Iris pigment epithelial cell (primary cell): ENCODE results near the gene DDX27.

Experiments used
- DNase-seq: peaks from one replicate; pipeline ENCODE4 v3.0.0-alpha.2; 2011; ENCODE audit warnings: low read depth

The DDX27 gene

DNA sequence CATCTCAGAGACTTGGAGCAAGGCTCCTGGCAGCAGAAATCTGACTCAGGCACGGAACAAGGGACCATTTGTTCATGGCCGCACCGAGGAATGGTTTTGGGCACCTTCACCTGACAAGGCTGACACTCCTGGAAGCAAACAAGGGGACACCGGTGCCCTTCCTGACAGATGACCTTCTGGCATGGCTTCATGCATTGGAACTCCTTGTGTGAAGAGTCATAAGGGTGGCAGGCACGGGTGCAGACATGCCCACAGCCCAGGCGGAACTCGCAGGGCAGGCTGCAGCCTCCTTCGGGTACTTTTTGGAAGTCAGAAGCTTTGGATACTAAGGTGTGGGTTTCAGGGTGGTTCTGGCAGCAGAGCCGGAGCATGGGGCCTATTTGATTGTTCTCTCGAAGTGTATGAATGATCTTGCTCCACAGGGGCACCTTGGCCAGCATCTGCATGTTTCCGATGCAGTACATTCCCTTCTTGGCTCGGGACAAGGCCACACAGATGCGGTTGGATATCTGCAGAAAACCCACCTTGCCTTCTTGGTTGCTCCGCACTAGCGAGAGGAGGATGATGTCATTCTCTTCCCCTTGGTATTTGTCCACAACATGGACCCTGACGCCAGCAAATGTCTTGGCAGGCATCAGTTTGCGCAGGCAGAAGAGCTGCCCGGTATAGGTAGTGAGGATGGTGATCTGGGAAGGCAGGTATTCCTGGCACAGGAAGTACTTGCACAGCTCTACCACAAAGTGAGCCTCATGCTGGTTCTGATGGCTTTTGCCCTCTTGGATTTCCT lies 29.9 kb downstream of the DDX27 start:
- no peak for DNase-seq

DNA sequence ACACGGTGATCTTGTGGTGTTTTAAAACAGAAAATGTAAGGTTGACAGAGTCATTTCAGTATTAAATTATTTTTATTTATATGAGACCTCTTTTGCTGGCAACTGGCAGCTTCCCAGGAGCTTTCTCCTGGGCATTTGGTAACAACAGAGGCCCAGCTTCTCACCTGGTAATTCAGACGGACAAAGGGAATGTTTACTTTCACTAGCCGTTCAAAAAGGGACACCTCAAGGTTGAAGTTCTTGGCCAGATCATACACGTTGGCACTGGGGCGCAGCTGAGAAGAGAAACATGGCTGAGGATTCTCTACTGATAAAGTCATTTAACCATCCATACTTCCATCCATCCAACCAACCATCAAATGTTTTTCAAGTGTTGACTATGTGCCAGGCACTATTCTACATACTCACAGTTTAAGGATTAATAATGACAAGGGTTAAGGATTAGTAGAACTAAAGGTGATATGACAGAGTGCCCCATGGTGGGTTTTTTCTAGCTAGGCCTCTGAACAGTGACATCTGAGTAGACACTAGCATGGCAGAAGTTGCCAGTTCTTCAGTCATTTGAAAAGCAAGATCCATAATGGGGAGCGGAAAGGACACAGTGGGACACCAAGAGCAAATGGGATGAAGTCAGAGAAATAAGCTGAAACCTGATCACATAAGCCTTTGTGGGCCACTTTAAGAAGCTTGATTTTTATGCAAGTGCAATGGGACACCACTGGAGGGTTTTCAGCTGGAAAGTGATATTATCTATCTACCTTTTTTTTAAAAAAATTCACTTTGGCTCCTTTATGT lies 33.5 kb downstream of the DDX27 start:
- no peak for DNase-seq

DNA sequence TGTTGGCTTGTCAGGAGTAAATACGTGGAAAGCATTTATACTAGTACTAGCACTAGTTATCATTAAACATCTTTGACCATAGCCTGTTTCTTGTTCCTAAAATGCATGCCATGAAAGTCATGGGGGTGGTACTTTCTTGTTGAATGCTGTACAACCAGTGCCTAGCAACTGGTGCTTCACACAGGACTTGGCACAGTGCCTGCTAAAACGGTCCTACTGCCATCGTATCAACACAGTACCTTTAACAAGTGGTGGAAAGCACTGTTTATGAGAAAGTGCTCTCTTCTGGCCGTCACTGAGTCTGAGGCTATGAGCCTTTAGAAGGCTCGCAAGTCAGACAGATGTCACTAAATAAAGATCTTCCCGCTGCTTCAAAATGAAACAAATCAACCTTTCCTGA lies 37.0 kb downstream of the DDX27 start:
- DNase-seq = no peak

DNA sequence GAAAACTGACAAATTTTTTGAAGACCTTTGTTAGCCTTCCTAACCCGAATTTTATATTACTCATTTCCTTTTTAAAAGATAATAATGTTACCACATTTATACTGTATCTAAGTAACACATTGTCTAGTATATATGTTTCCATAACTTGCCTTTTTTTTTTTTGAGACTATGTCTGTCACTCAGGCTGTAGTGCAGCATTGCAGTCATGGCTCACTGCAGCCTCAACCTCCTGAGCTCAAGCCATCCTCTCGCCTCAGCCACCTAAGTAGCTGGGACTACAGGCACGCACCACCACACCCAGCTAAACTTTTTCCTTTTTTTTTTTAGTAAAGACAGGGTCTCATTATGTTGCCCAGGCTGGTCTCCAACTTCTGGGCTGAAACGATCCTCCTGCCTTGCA lies 40.1 kb downstream of the DDX27 start:
- DNase-seq = no peak

DNA sequence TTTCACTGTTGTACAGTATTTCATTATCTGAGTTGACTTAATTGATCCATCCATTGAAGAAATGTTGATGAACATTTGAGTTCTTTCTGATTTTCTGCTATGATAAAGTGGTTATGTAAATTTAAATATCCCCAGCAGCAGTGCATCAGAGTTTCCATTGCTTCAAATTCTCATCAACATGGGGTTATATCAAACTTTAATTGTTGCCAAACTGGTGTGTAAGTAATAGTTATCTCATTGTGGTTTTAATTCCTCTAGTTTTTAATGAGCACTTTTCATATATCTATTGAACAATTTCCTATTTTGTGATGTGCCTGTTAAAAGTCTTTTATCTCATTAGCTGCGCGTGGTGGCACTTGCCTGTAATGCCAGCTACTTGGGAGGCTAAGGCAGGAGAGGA lies 40.6 kb downstream of the DDX27 start:
- no peak for DNase-seq

DNA sequence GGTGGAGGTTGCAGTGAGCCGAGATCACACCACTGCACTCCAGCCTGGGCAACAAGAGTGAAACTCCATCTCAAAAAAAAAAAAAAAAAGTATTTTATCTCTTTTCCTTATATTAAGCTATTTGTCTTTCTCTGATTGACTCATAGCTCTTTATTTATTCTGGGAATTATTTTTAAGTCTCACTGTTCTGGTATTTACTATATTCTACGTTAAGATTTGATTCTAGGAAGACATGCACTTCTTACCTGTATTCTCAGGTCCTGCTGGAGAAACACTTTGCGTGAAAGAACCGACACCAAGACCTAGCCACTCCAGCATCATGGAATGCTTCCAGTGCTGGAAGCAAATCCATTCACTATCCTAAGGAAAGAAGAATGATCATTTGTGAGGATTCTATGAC lies 41.0 kb downstream of the DDX27 start:
- no peak for DNase-seq

DNA sequence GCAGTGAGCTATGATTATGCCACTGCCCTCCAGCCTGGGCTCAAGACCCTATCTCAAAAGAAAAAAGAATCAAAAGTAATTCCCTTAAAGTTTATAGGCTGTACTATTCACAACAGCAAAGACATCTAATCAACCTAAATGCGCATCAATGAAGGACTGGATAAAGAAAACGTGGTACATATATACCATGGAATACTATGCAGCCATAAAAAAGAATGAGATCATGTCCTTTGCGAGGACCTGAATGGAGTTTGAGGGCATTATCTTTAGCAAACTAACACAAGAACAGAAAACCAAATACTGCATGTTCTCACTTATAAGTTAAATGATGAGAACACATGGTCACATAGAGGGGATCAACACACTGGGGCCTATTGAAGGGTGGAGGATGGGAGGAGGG lies 42.0 kb downstream of the DDX27 start:
- DNase-seq = no peak

DNA sequence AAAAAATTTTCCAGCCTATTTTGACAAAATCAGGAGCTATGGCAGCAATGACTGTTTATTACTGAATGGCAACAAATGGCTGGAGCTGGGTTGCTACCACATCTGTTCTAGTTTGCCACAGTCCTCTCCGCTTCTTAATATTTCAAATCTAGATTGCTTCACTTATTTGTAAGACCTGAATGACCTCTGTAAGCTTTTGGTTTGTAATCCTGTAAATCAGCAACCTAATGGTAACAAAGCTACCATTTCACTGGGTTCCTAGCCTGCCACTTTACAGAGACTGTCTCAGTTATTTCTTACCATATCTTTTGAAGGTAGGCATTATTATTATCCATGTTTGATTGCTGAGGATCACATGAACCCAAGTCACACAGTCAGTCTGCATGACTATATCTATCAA lies 43.2 kb downstream of the DDX27 start:
- no peak for DNase-seq

DNA sequence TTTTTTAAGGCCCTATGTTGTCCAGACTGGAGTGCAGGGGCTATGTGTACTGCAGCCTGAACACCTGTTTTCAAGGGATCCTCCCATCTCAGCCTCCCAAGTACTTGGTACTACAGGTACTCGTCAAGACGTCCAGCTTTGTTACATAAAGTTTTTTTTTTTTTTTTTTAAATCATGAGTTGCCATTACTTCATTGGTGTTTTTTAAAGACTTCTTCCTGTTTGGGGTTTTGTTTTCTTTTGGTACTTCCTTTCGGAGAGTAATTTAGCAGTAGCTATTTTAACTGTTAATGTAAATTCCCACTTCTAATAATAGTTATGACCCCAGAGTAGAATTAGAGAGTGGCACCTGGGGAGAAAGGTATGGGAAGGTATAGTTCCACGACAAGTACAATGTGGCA lies 48.1 kb downstream of the DDX27 start:
- no peak for DNase-seq

DNA sequence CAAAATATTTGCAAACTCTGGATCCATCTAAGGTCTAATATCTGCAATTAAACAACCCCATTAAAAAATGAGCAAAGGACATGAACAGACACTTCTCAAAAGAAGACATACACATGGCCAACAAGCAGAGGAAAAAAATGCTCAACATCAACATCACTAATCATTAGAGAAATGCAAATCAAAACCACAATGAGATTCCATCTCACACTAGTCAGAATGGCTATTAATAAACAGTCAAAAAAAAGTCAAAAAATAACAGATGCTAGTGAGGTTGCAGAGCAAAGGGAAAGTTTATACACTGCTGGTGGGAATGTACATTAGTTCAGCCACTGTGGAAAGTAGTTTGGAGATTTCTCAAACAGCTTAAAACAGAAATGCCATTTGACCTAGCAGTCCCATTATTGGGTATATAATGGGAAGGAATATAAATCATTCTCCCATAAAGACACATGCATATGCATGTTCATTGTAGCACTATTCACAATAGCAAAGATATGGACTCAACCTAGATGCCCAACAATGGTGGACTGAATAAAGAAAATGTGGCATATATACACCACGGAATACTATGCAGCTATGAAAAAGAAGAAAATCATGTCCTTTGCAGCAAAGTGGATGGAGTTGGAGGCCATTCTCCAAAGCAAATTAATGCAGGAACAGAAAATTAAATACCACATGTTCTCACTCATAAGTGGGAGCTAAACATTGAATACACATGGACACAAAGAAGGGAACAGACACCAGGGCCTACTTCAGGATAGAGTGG lies 49.6 kb downstream of the DDX27 start:
- peak; percentile 71 for DNase-seq

DNA sequence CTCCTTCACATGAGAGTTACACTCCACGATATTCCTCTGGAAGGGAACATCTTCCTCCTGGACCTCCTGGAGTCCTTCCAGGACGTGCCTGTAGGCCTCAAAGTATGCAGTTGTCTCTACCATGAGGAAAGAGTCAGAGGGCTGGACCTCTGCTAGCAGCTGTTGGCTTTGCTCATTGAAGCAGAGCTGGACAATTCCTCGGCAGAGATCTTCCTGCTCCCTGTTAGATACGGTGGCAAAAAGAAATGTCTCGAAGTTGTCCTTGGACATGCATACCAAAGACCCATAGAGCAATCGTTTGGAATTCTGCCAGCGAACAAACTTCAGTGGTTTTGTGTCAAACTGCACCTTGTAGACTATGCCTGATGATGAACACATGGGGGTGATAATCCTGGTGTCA lies 51.0 kb downstream of the DDX27 start:
- no peak for DNase-seq

DNA sequence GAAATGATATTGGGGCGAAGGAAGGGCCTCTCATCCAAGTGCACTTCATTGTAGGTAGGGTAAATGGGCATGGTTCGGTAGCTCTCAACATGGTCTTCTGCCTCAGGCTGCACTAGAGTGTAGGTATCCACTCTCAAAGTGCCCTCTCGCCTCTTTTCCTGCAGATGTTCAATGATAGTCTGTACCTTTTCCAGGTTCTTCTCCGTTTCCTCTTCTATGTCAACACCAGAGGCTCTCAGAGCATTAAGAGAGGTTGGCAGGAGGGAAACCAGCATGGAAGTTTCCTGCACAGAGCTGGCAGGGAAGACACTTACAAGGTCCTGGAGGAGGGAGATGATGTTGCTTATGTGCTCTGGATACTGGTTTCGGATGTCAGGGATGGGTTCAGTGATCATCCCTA lies 51.5 kb downstream of the DDX27 start:
- DNase-seq = no peak

DNA sequence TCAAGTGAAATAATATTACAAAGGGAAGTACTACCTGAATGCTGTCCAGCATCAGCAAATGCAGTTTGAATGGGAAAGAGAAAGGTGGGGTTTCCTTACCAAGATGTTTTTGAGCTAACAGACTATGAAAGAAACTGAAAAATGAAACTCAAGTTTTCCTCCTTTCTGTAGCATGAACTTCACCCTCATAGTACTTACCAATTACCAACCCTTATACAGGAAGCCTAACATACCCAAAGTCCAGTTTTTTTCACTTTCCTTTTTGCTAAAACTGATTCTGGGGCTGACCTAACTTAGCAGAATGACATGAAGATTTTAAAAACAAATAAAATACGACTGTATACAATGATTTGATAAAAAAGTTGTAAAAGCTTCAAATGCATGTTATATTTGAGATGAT lies 53.4 kb downstream of the DDX27 start:
- no peak for DNase-seq

DNA sequence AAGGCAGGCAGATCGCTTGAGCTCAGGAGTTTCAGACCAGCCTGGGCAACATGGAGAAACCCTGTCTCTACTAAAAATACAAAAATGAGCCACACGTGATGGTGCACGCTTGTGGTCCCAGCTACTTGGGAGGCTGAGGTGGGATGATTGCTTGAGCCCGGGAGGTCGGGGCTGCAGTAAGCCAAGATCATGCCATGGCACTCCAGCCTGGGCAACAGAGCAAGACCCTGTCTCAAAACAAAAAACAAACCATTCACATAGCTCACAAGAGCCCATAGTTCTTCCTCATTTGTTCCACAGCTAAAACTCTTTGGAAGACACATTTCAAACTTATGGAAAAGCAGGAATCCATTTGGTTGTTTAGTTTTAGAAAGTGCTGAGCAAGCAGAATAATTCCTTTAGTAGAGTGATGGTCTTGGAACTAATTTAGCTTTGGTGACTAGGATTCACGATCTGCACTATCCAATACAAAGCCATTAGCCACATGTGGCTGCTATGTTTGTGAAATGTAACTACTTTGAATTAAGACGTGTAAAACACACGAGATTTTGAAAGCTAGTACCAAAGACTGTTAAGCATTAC lies 54.6 kb downstream of the DDX27 start:
- no peak for DNase-seq

DNA sequence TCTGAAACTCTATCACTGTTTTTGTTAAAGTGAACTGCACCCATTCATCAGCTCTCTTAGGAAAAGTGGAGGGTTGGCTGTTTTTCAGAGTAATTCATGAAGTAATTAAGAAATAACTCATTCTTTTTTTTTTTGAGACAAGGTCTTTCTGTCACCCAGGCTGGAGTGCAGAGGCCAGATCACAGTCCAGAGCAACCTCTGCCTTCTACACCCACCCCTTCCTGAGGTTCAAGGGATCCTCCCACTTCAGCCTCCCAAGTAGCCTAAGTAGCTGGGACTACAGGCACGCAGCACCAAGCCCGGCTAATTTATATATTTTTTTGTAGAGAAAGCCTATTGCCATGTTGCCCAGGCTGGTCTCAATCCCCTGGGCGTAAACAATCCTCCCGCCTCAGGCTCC lies 56.0 kb downstream of the DDX27 start:
- DNase-seq = no peak

DNA sequence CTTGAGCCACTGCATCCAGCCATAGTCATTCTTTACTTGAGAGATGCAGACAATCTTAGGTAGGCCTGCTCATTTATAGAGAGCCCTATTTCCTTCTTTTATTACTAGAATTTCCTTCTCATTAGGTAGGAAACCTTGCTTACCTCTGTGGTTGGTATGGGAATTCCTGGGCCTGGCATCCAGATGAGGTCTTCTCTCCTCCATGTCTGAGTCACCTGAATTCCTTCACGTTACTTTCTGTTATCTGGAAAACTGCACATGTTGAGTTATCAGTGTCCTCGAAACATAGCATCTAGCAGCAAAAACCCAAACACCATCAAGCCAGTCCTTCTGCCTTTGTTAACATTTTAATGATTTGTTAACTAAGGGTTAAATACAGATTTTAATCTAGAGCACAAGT lies 56.4 kb downstream of the DDX27 start:
- no peak for DNase-seq

DNA sequence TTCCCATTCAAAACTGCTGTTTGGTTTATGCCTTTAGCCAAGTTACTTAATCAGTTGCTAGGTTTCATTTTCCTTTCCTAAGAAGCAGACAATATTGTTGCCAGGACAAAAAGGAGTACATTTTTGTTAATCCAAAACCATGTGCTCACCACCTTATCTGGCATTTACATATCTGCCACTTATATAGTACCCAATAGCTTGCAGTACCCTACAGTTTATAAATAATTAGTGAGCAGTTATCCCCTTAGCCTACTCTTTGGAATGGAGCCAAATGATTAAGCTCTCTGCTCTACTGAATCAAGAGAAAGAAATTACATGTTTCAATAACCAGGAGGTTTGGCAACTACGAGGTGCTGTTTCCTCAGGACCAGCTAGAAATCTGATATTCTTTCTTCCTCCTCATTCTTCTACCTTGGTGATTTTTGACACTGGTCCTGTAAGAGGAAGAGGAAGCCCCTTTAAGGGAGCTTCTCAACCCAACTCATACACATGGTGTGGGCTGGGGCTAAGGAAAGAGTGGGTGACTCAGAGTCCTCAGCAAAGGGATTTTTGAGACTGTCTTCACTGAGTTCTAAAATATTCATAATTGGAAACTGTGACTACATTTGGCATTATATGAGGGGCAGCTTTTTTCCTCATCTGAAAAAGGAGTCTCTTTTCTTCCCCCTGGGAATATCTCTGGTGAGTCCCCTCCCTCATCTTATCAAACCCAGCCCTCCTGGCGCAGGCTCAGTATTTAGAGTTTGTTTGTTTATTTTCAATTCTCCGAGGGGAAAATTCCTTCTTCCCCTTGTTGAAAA lies 57.1 kb downstream of the DDX27 start:
- DNase-seq = peak; percentile 75

DNA sequence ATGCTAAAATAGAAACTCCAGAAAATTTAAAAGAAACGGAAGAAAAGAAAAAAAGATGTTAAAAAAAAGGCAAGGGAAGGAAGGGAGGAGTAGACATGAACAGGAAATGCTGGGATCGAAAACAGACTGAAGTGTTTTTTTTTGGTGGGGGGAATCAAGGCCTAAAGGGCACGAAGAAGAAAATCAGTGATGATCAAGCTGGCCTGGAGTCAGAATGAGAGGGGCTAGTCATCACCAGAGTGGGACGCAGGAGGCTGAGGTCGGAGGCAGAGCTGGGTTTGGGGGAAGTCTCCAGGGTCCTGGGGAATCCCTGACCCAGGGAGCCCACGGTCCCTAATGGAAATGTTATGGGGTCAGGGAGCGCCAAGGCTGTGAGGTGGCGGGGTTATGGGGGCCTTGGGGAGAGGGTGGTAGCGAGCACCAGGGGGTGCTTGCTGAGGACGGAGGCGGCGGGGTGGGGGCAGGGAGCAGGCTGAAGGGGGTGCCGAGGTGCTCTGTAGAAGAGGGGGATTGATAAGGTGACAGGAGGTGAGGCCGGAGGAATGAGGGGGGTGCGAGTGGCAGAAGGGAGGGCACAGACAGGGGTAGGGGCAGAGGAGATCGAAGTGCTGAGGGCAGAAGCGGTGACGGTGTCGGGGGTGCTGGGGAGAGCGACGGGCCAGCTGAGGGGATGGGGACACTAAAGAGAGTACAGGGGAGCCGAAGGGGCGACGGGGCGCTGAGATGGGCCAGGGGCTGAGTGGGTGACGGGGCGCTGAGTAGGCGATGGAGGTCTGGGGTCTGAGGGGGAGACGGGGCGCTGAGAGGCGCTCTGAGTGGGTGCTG lies 58.0 kb downstream of the DDX27 start:
- DNase-seq = no peak

DNA sequence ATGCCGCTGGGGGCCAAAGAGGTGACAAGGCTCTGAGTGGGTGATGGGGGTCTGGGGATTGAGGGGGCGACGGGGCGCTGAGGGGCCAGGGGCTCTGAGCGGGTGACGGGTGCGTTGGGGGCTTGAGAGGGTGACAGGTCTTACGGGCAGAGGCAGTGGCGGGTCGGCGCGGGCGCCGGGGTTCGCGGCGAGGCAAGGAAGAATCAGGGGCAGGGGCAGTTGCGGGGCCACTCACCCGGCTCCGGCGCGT lies 58.5 kb downstream of the DDX27 start:
- no peak for DNase-seq

DNA sequence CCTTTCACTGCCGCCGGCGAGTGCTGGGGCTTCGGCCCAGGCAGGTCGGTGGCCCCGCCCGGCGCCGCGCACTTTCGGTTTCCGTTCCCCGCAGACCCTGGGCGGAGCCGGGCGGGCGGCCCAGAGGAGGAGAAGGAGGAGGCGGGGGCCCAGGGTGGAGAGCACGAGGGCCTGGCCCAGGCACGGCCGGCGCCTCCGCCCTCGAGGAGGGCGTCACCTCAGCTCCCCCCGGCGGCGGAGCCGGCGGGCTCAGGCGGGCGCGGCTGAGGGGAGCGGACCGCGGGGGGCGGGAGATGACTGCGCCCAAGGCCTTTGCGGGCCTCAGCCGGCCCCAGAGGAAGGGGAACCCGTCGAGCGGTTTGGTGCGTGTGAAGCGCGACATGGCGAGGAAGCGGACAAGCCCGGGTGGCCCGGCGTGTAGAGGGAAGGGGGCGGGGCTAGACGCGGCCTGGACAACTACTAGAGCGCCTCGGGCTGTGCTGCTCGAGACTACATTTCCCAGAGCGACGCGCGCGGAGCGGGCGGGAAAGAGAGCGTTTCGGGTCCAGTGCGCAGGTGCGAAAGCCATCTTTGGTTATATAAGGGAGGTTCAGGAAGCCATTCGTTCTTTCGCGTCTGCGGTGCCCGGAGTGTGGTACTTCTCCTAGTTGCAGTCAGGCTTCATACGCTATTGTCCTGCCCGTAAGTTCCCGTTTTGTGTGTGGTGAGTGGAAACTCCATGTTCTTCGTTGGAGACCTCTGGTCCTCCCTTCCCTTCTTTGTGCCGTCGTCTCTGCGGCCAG lies 59.0 kb downstream of the DDX27 start, which contains the start of gene ZNFX1:
ZNFX1 (minus strand) TSS at position 22 of the 782 bp plus-strand sequence. CDS start 2,218 bp downstream, outside the sequence.
- peak; percentile 96 for DNase-seq
